DOHH2 (cell line): ENCODE measurements around the gene BNIP5.

Experiments
- H3F3A ChIP-seq: fragments of 200-600 bp; sonication (generic), shearing (Covaris generic); 2 replicates; pipeline ENCODE4 v1.6.0; 2016; ENCODE audit warnings: antibody characterized with exemption, mild to moderate bottlenecking; ENCODE audit not compliant: control insufficient read depth, insufficient read depth
- H3K27ac ChIP-seq: fragments of 200-600 bp; sonication (generic); 2 replicates; pipeline ENCODE4 v1.5.1; 2014; ENCODE audit warnings: low read depth, mild to moderate bottlenecking, low read length, moderate library complexity
- H3K27me3 ChIP-seq: fragments of 200-600 bp; sonication (generic); 2 replicates; pipeline ENCODE4 v1.6.1; 2014; ENCODE audit warnings: mild to moderate bottlenecking, low read length, mixed read lengths; ENCODE audit not compliant: control insufficient read depth
- H3K36me3 ChIP-seq: fragments of 200-600 bp; sonication (generic); 2 replicates; pipeline ENCODE4 v1.6.1; 2014; ENCODE audit warnings: mild to moderate bottlenecking, low read length, moderate library complexity, mixed read lengths; ENCODE audit not compliant: control insufficient read depth
- H3K4me1 ChIP-seq: fragments of 200-600 bp; sonication (generic); 2 replicates; pipeline ENCODE4 v1.6.1; 2014; ENCODE audit warnings: mild to moderate bottlenecking, low read length, mixed read lengths; ENCODE audit not compliant: control insufficient read depth
- H3K4me2 ChIP-seq: fragments of 200-600 bp; sonication (generic); 2 replicates; pipeline ENCODE4 v1.6.0; 2014; ENCODE audit warnings: mild to moderate bottlenecking, low read length, moderate library complexity
- H3K4me3 ChIP-seq: fragments of 200-600 bp; sonication (generic); 2 replicates; pipeline ENCODE4 v1.5.1; 2014; ENCODE audit warnings: mild to moderate bottlenecking, low read length, mixed read lengths
- H3K79me2 ChIP-seq: fragments of 200-600 bp; sonication (generic); 2 replicates; pipeline ENCODE4 v1.6.1; 2014; ENCODE audit warnings: mild to moderate bottlenecking, low read length, mixed read lengths; ENCODE audit not compliant: control insufficient read depth
- H3K9me2 ChIP-seq: fragments of 200-600 bp; sonication (generic); replicated peaks from 2 replicates; pipeline ENCODE4 v1.6.1; 2014; ENCODE audit warnings: mild to moderate bottlenecking, low read length, mixed read lengths; ENCODE audit not compliant: control insufficient read depth
- H3K9me3 ChIP-seq: fragments of 200-600 bp; sonication (generic); 2 replicates; pipeline ENCODE4 v1.6.1; 2014; ENCODE audit warnings: antibody characterized with exemption, low read length, mixed read lengths; ENCODE audit not compliant: control insufficient read depth, insufficient read depth
- H4K20me1 ChIP-seq: fragments of 200-600 bp; sonication (generic); 2 replicates; pipeline ENCODE4 v1.6.0; 2014; ENCODE audit warnings: low read depth, mild to moderate bottlenecking, antibody characterized with exemption, low read length, moderate library complexity; ENCODE audit not compliant: control insufficient read depth, insufficient read depth
- CTCF ChIP-seq: fragments of 200-600 bp; sonication (generic); IDR thresholded peaks from one replicate; pipeline ENCODE4 v1.5.1; 2014; ENCODE audit warnings: antibody characterized with exemption, mild to moderate bottlenecking, low read depth, low read length; ENCODE audit not compliant: poor library complexity, severe bottlenecking
- EZH2phosphoT487 ChIP-seq: fragments of 200-600 bp; sonication (generic); IDR thresholded peaks from 2 replicates; pipeline ENCODE4 v1.6.1; 2017; ENCODE audit warnings: borderline replicate concordance, mild to moderate bottlenecking, antibody characterized with exemption, low read length, moderate library complexity, mixed read lengths

BNIP5 gene

GRCh38 chr6:36280983-36281382 is 55.7 kb downstream of the BNIP5 start:
- Histone ChIP-seq H3K27me3 (peaks cover 48% of the 10 kb centered on the region), H3K9me2 (no peaks in the 10 kb centered on the region), H3K36me3 (no peaks in the 10 kb centered on the region), H3F3A (no peaks in the 10 kb centered on the region), H3K4me3 (no peak overlapping the region), H3K27ac (no peak overlapping the region), H4K20me1 (no peaks in the 10 kb centered on the region), H3K4me2 (no peak overlapping the region), H3K4me1 (no peaks in the 10 kb centered on the region), H3K9me3 (no peaks in the 10 kb centered on the region), H3K79me2 (no peaks in the 10 kb centered on the region)
- TF ChIP-seq CTCF (no peak), EZH2phosphoT487 (no peak)

GRCh38 chr6:36280467-36280866 is 56.2 kb downstream of the BNIP5 start:
- no peaks in the 10 kb centered on the region for H3F3A ChIP-seq
- H3K27ac ChIP-seq, result no peak overlapping the region
- H3K4me1 ChIP-seq, result no peaks in the 10 kb centered on the region
- H3K79me2 ChIP-seq, result no peaks in the 10 kb centered on the region
- no peaks in the 10 kb centered on the region for H3K36me3 ChIP-seq
- H3K9me3 ChIP-seq, result no peaks in the 10 kb centered on the region
- H3K4me3 ChIP-seq, result no peak overlapping the region
- peaks cover 44% of the 10 kb centered on the region for H3K27me3 ChIP-seq
- TF ChIP-seq CTCF (no peak), EZH2phosphoT487 (no peak)
- no peaks in the 10 kb centered on the region for H4K20me1 ChIP-seq
- H3K4me2 ChIP-seq, result no peak overlapping the region
- no peaks in the 10 kb centered on the region for H3K9me2 ChIP-seq

GRCh38 chr6:36277946-36278470 is 58.7 kb downstream of the BNIP5 start:
- Histone ChIP-seq H3F3A (no peaks in the 10 kb centered on the region), H3K36me3 (no peaks in the 10 kb centered on the region), H3K4me2 (no peak overlapping the region), H3K4me1 (no peaks in the 10 kb centered on the region), H3K9me3 (no peaks in the 10 kb centered on the region), H3K27me3 (peaks cover 41% of the 10 kb centered on the region), H3K4me3 (no peak overlapping the region), H3K27ac (no peak overlapping the region), H3K9me2 (no peaks in the 10 kb centered on the region), H4K20me1 (no peaks in the 10 kb centered on the region), H3K79me2 (no peaks in the 10 kb centered on the region)
- TF ChIP-seq EZH2phosphoT487 (no peak), CTCF (no peak)
